Ectodermal cell (in vitro differentiated cells): Measurements from ENCODE around the gene CIZ1.

Experiments used
- H3K27ac ChIP-seq: 2 replicates; pipeline ENCODE4 v1.7.0; 2013; ENCODE audit warnings: mild to moderate bottlenecking, low read depth, low read length; ENCODE audit not compliant: insufficient read depth, poor library complexity, severe bottlenecking
- H3K27me3 ChIP-seq: 2 replicates; pipeline ENCODE4 v1.7.0; 2013; ENCODE audit warnings: mild to moderate bottlenecking, low read length; ENCODE audit not compliant: insufficient read depth, control insufficient read depth, poor library complexity, severe bottlenecking
- H3K36me3 ChIP-seq: one replicate; pipeline ENCODE4 v1.7.0; 2013; ENCODE audit warnings: low read length; ENCODE audit not compliant: control insufficient read depth, insufficient read depth
- H3K4me1 ChIP-seq: one replicate; pipeline ENCODE4 v1.7.0; 2013; ENCODE audit warnings: low read length; ENCODE audit not compliant: control insufficient read depth, insufficient read depth
- H3K4me3 ChIP-seq: 2 replicates; pipeline ENCODE4 v1.7.0; 2013; ENCODE audit warnings: low read depth, low read length, control low read depth; ENCODE audit not compliant: insufficient read depth
- H3K9me3 ChIP-seq: 2 replicates; pipeline ENCODE4 v1.7.0; 2013; ENCODE audit warnings: mild to moderate bottlenecking, low read length, moderate library complexity; ENCODE audit not compliant: control insufficient read depth
- WGBS, 2 experiments: methylation state at CpG; one replicate each; pipeline ENCODE4 v1.1.7; 2013; ENCODE audit warnings: missing lambda C conversion rate in 2 of 2; 5-methylcytosine and 5-hydroxymethylcytosine counted together

CIZ1 gene

DNA sequence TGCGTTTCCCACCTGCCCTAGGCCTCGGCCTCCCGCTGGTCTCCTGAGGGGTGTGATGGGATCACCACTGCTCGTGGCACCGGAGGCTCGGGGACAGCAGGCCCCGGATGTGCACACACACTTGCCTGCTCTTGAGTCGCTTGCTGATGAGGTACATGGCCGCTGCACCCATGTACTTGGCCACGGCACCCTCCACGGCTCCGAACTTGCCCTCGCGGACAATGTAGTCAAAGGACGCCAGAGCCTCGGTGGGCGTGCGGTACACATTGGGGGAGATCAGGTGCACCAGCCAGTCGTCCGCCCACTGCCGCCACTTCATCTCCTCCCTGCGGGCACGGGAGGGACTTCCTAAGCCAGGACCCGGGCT lies 68.6 kb downstream of the CIZ1 start:
- no peaks in the 10 kb centered on the region for H3K9me3 ChIP-seq
- H3K27ac ChIP-seq = no peak overlapping the region
- no peaks in the 10 kb centered on the region for H3K27me3 ChIP-seq
- 96 to 97% methylated on average over 24 of the region's 24 CpGs for WGBS, 2 experiments
- H3K36me3 ChIP-seq = peaks cover 11% of the 10 kb centered on the region
- H3K4me1 ChIP-seq = peaks cover 6% of the 10 kb centered on the region
- no peak overlapping the region for H3K4me3 ChIP-seq

DNA sequence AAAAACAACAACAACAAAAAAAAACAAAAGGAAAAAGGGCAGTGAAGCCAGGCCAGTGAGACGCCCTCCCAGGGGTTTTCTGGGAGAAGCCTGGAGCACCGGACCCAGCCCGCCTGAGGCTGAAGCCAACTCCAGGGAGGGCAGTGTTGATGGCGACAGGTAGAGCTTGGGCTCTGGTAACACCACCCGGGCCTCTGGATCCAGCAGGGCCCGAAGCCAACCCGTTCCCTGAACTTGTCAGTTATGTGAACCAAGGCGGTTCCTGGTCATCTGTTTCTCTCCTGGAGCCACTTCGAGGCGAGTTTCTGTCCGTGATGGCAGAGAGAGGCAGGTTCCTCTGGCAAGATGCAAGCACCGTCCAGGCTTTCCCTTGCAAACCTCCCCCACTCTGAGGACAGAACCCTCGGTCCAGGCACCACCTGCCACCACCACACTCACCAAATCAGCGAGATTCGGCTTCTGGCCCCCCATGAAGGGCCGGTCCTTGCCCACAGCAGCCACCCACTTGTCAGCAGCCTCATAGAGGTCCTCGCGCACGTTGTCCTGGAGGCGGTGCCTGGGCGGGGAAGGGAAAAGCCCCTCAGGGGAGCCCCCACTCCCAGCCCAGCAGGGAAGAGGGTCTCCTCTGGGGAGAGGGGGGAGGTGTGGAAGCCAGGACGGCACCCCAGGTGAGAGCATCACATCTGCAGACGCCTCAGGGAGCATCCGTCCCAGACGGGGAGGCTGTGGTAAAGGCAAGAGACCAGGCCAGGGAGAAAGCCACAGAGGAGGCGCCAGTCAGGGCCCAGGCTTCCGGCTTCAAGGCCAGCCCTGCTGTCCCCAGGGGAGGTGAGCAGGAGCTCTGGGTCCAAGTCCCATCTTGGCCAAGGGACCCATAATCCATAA lies 69.2 kb downstream of the CIZ1 start:
- H3K27ac ChIP-seq = no peak overlapping the region
- H3K4me1 ChIP-seq = peaks cover 8% of the 10 kb centered on the region
- 94% methylated on average over 27 of the region's 27 CpGs for WGBS, 2 experiments
- no peak overlapping the region for H3K4me3 ChIP-seq
- no peaks in the 10 kb centered on the region for H3K27me3 ChIP-seq
- H3K9me3 ChIP-seq = no peaks in the 10 kb centered on the region
- peaks cover 11% of the 10 kb centered on the region for H3K36me3 ChIP-seq

DNA sequence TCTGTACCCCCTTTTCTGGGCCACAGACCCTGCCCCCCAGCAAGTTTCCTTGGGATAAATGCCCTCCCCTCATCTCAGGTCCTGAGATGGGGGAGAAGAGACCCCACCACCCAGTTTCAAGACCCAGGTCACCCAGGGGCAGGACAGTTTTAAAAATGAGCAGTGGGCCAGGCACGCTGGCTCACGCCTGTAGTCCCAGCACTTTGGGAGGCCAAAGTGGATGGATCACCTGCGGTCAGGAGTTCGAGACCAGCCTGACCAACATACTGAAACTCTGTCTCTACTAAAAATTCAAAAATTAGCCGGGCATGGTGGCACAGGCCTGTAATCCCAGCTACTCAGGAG lies 69.9 kb downstream of the CIZ1 start:
- 92 to 94% methylated on average over 5 of the region's 5 CpGs for WGBS, 2 experiments
- H3K9me3 ChIP-seq = no peaks in the 10 kb centered on the region
- no peaks in the 10 kb centered on the region for H3K27me3 ChIP-seq
- H3K27ac ChIP-seq = no peak overlapping the region
- H3K4me3 ChIP-seq = no peak overlapping the region
- H3K4me1 ChIP-seq = peaks cover 8% of the 10 kb centered on the region
- H3K36me3 ChIP-seq = peaks cover 11% of the 10 kb centered on the region

DNA sequence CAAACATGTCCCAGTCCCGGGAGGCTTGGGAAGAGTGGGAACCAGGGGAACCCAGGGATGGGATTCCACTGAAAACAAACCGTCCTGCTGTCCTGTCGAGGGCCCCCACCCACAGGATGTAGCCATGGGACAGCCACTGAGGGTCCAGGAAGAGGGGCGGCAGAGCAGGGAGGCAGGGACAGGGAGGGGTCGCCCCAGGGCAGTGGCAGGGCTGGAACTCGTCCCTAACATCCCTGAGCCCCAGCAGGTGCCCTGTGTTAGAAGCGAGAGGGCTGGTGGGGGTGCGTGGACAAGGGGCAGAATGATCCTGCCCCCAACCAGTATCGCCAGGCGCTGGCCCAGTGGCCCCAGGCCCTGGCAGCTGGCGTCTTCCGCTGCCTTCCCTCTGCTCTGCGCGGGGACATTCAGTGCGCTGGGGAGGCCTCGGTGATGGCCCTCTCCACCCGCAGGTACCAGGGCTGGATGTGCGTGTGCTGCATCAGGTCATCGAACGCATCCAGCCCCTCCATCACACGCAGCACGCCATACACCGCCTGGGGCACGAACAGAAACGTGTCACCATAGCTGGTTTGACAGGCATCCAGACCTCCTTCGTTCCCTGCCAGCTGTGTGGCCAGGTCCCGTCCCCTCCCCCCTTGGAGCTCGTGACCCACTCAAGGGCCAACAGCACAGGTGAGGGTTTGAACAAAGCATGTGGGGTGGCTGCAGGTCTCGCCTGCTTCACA lies 70.5 kb downstream of the CIZ1 start:
- Histone ChIP-seq H3K9me3 (no peaks in the 10 kb centered on the region), H3K4me3 (no peak overlapping the region), H3K27ac (no peak overlapping the region), H3K4me1 (peaks cover 8% of the 10 kb centered on the region), H3K36me3 (peaks cover 11% of the 10 kb centered on the region), H3K27me3 (no peaks in the 10 kb centered on the region)
- WGBS, 2 experiments = 90% methylated on average over 29 of the region's 29 CpGs

DNA sequence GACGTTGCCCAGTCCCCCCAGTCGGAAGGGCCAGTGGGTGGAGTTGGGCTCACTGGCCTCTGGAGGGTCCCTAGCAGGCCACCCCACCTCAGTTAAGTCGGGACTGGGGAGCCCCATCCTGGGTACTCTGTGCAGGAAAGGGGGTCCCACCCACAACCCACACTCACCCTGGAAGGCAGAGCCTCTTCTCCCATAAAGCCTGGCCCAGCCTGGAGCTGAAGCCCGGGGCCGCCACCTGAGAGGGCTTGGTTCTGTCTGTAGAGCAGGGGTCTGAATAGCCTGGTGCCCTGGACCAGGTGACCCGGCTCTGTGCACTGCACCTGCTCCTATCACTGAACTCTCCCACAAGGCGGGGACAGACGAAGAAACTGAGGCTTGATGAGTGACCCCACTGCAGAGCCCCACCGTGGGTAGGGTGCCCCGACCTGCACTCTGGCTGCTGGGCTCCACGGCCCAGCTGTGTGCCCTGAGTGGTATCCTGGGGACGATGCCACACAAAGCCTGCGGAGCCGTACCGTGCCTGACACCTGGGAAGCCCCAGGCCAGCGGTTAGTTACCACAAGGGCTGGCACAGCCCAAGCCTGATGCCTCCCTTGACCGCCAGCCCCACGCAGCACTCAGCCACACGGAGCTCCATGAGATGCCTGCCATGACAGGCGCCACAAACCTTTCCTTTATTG lies 71.2 kb downstream of the CIZ1 start:
- Histone ChIP-seq H3K4me3 (no peak overlapping the region), H3K36me3 (peaks cover 11% of the 10 kb centered on the region), H3K27me3 (no peaks in the 10 kb centered on the region), H3K9me3 (no peaks in the 10 kb centered on the region), H3K27ac (no peak overlapping the region), H3K4me1 (peaks cover 8% of the 10 kb centered on the region)
- WGBS, 2 experiments = 94 to 96% methylated on average over 20 of the region's 20 CpGs

DNA sequence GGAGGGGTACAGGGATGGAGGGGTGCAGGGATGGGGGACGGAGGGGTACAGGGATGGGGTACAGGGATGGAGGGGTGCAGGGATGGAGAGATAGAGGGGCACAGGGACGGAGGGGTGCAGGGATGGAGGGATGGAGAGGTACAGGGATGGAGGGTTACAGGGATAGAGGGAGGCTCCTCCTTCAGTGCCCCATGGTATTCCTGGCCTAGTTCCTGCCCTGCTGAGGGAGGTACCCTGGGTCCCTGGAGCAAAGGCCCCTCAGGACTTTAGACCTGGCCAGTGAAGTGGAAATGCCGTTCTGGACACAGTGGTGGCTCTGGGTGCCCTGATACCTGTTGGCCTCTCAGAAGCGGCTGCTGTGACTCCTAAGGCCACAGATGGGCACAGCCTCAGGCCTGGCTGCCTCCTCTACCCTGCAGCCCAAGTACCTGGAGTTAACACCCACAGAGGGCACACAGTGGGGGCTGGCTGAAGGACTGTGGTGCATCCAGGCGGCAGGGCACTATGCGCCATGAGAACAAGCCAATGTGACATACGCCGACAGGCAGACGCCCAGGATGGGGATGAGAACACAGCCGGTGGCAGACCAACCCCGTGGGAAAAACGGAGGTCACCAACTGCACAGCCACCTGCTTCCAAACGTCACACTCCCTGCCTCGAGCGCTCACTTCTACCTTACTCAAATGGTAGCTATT lies 72.3 kb downstream of the CIZ1 start:
- Histone ChIP-seq H3K4me3 (no peak overlapping the region), H3K27me3 (no peaks in the 10 kb centered on the region), H3K36me3 (peaks cover 11% of the 10 kb centered on the region), H3K9me3 (no peaks in the 10 kb centered on the region), H3K27ac (no peak overlapping the region), H3K4me1 (peaks cover 8% of the 10 kb centered on the region)
- WGBS, 2 experiments = 92 to 93% methylated on average over 14 to 15 of the region's 15 CpGs

DNA sequence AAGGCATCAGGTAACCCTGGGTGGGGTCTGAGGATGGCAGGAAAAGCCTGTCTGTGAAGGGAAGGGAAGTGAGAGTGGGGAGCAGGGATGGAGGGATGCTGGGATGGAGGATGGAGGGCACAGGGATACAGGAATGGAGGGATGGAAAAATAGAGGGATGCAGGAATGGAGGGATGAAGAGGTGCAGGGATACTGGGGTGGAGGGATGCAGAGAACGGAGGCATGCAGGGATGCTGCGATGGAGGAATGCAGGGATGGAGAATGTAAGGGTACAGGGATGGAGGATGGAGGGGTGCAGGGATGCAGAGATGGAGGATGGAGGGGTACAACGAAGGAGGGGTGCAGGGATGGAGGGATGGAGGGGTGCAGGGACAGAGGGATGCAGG lies 72.9 kb downstream of the CIZ1 start:
- 78 to 86% methylated on average over 3 of the region's 3 CpGs for WGBS, 2 experiments
- H3K27me3 ChIP-seq = no peaks in the 10 kb centered on the region
- no peak overlapping the region for H3K27ac ChIP-seq
- H3K4me3 ChIP-seq = no peak overlapping the region
- H3K36me3 ChIP-seq = peaks cover 11% of the 10 kb centered on the region
- H3K4me1 ChIP-seq = peaks cover 8% of the 10 kb centered on the region
- no peaks in the 10 kb centered on the region for H3K9me3 ChIP-seq

DNA sequence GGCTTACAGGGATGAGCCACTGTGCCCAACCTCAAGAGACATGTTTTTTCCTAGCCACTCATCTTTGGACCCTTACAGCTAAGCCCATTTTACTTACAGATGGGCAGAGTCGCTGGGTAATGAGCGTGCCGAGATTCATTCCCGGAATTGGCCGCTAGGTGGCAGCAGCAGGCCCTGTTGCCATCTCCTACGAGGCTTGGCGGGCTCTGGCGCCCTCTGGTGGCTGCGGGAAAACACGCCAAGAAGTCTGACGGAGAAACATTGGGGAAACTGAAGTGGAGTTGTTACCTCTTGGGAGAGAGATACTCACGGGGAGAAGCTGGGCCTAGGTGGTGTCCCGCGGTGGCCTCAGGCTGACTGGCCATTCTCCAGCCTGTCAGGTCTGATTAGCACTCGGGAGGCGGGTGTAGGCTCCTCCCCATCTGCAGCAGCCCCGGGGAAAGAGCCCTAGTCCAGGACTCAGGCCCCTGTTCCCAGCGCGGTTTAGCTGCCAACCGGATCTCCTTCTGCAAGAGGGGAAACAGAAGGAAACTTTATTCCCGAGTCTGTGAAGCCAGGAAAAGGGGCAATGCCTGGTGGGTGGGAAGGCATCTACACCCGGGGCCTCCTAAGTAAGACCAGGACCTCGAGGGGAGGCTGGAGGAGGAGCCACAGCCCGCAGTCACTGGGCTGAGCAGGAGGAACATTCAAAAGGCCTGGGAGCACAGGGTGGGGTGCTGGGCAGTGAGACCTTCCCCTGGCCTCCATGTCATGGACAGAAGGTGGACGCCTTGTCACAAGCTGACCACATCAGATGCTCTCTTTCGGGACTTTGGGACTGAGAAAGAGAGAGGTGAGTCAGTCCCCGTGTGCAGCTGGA lies 73.5 kb downstream of the CIZ1 start:
- Histone ChIP-seq H3K27me3 (no peaks in the 10 kb centered on the region), H3K9me3 (no peaks in the 10 kb centered on the region), H3K4me1 (peaks cover 8% of the 10 kb centered on the region), H3K36me3 (peaks cover 10% of the 10 kb centered on the region), H3K27ac (peak overlapping the region; percentile 50), H3K4me3 (no peak overlapping the region)
- 19 to 20% methylated on average over 27 of the region's 27 CpGs for WGBS, 2 experiments
